ENCODE data around the gene DSCAM. TPM values are rescaled to one million over a fixed set of nuclear protein-coding genes. Genes with fewer than 3 reads are reported as not detected.

The DSCAM gene
- total and polyA plus RNA-seq, 3 donors from 2014 or later, result 0.70 to 2.3 (median 2.0) TPM

DNA sequence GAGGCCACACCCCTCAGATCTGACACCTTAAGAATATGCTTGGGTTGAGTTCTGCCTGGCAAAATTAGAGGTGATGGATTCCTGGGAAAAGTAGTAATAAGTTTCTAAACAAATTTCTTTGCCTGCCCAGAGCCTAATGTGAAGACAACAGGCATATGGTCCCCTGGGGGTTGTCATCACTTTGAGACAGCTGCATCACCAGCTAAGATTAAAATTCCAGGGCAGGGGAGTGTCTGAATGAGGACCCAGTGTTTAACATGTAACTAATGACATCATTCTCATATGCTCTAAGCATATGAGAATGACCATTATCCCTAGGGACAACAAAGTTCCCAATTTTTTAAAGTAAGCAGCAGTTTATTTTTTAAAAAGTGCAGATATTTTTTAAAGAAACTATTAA is 547.5 kb downstream of the DSCAM start:
- TF ChIP-seq, protein P1, sequence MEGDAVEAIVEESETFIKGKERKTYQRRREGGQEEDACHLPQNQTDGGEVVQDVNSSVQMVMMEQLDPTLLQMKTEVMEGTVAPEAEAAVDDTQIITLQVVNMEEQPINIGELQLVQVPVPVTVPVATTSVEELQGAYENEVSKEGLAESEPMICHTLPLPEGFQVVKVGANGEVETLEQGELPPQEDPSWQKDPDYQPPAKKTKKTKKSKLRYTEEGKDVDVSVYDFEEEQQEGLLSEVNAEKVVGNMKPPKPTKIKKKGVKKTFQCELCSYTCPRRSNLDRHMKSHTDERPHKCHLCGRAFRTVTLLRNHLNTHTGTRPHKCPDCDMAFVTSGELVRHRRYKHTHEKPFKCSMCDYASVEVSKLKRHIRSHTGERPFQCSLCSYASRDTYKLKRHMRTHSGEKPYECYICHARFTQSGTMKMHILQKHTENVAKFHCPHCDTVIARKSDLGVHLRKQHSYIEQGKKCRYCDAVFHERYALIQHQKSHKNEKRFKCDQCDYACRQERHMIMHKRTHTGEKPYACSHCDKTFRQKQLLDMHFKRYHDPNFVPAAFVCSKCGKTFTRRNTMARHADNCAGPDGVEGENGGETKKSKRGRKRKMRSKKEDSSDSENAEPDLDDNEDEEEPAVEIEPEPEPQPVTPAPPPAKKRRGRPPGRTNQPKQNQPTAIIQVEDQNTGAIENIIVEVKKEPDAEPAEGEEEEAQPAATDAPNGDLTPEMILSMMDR (IDR thresholded peaks at IDR 0.05), result no peak
- no peak for TF ChIP-seq POLR2A (IDR thresholded peaks at IDR 0.05)
- intact Hi-C loops (cut with DNase I; ENCODE audit: low total_unique reads), result no loop called here
- Histone ChIP-seq H3K4me1 (no peaks in the 10 kb centered on the region), H3K36me3 (ENCODE audit: low read depth, missing control alignments) (no peaks in the 10 kb centered on the region), H3K27me3 (no peaks in the 10 kb centered on the region), H3K9me3 (no peaks in the 10 kb centered on the region), H3K27ac (no peak overlapping the region), H3K4me3 (no peak overlapping the region)
- DNase-seq, result no peak

DNA sequence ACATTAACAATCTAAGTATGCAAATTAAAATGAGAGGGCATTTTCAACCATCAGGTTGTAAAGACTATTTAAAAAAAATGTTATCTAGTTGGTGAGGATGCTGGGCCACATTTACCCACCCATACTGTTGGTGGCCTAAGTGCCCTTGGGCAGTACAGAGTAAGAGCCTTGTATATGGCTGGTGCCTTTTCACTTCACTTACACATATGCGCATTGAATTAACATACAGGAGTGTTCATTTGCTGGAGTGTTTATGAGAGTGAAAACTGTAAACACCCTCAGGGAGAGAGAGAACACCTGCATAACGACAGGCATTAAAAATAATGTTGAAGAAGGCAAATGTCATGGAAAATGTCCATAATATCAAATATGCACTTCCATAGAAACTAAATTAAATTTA is 552.6 kb downstream of the DSCAM start:
- H3K4me3 ChIP-seq, result no peak overlapping the region
- H3K27ac ChIP-seq, result no peak overlapping the region
- H3K9me3 ChIP-seq, result no peaks in the 10 kb centered on the region
- H3K27me3 ChIP-seq, result no peaks in the 10 kb centered on the region
- WGBS, 2 donors, result 86 to 87% methylated on average over 2 of the region's 2 CpGs
- DNase-seq, result no peak
- no peaks in the 10 kb centered on the region for H3K4me1 ChIP-seq
- TF ChIP-seq POLR2A (IDR thresholded peaks at IDR 0.05), result no peak
- TF ChIP-seq, protein P1 (IDR thresholded peaks at IDR 0.05), result no peak
- intact Hi-C loops (cut with DNase I; ENCODE audit: low total_unique reads), result no loop called here
- no peaks in the 10 kb centered on the region for H3K36me3 ChIP-seq (ENCODE audit: low read depth, missing control alignments)

DNA sequence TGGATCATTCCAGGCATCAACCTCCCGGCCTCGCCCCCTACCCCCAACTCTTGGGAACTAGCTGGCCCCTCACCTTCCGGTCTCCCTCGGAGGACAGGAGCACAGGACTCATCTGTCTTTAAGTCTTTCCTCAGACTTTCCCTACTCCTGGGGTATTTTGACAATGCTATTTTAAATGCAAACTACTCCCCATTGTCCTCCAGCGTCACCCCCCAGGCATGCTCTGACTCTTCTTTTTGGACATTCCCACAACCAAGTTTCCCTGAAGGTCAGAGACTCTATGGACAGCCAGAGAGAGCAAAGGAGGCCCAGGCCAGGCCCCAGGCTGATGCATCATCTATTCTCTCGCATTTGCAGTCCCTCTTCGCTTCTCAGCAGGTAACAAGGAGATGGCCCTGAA is 555.4 kb downstream of the DSCAM start:
- Histone ChIP-seq H3K9me3 (no peaks in the 10 kb centered on the region), H3K4me1 (no peaks in the 10 kb centered on the region), H3K4me3 (no peak overlapping the region), H3K27me3 (no peaks in the 10 kb centered on the region), H3K36me3 (ENCODE audit: low read depth, missing control alignments) (no peaks in the 10 kb centered on the region), H3K27ac (no peak overlapping the region)
- TF ChIP-seq, protein P1 (IDR thresholded peaks at IDR 0.05), result no peak
- no peak for DNase-seq
- WGBS, 2 donors, result 77 to 86% methylated on average over 7 of the region's 7 CpGs
- intact Hi-C loops (cut with DNase I; ENCODE audit: low total_unique reads), result no loop called here

DNA sequence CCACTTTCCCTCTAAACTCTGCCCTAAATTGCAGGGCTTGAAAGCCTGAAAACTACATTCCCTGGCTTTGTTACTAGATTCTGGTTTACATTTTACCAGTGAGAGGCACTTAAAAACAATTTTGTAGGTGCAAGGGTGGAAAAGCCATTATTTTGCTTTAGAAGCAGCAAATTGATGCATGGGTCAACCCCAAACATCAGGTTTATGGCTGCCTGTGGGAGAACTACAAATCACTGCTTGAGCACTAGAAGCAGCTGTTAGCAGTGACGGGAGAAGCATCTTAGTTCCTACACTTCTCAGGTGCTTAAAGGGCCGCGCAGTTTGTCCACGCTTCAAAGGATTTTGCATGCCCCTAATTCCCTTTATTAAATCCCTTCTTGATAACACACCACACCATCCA is 562.5 kb downstream of the DSCAM start:
- no peak for DNase-seq
- H3K27ac ChIP-seq, result no peak overlapping the region
- intact Hi-C loops (cut with DNase I; ENCODE audit: low total_unique reads), result no loop called here
- no peak overlapping the region for H3K4me3 ChIP-seq
- no peaks in the 10 kb centered on the region for H3K36me3 ChIP-seq (ENCODE audit: low read depth, missing control alignments)
- no peak for TF ChIP-seq POLR2A (IDR thresholded peaks at IDR 0.05)
- TF ChIP-seq, protein P1 (IDR thresholded peaks at IDR 0.05), result no peak
- H3K27me3 ChIP-seq, result no peaks in the 10 kb centered on the region
- no peaks in the 10 kb centered on the region for H3K9me3 ChIP-seq
- 69 to 84% methylated on average over 4 of the region's 4 CpGs for WGBS, 2 donors
- H3K4me1 ChIP-seq, result no peaks in the 10 kb centered on the region

DNA sequence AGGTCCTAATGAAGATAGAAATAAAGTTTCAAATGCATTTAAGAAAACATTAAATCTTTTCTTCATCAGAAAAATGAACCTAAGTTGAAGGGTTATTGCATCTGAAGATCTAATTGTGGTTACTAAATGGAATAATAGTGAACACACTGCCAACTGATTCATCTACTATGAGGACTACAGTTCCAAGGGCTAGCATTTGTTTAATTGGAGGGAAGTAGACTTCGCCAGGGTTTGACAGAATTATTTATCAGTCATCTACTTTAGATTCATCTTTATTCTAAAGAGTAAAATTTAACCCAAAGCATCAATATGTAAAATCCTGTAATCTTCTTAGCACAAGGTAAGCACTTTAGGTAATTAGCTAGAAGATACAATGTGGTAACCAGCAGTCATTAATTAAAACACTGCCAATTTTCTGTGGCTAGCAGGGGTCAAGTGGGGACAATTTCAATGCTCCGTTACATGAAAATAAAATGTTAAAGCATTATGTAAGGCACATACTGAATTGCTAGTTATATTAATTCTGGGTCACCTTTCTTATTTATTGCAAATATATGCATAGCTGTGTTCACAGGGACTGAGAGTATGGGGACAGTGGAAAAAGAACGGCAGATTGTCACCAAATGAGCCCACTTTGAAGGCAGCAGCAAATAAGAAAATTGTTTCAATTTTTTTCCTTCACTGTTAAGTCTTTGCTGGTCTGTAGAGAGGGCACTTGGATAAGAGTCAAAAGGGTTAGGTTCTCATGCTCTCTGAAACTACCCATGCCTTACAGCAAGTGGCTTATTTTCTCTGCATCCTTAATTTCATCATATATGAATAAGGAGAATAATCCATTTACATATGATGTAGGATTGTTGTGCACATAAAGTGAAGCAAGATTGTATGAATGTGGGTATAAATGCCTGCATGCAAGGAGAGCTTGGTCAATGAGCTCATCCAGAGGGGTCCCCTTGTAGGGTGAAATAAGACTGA is 563.8 kb downstream of the DSCAM start:
- no peak overlapping the region for H3K27ac ChIP-seq
- no peaks in the 10 kb centered on the region for H3K9me3 ChIP-seq
- DNase-seq, result no peak
- no peaks in the 10 kb centered on the region for H3K36me3 ChIP-seq (ENCODE audit: low read depth, missing control alignments)
- TF ChIP-seq POLR2A (IDR thresholded peaks at IDR 0.05), result no peak
- TF ChIP-seq, protein P1 (IDR thresholded peaks at IDR 0.05), result no peak
- H3K4me1 ChIP-seq, result no peaks in the 10 kb centered on the region
- 83% methylated on average over 3 of the region's 3 CpGs for WGBS, 2 donors
- intact Hi-C loops (cut with DNase I; ENCODE audit: low total_unique reads), result no loop called here
- H3K4me3 ChIP-seq, result no peak overlapping the region
- H3K27me3 ChIP-seq, result no peaks in the 10 kb centered on the region
